Measurements from ENCODE around the gene RAD1. TPM values are rescaled to one million over a fixed set of nuclear protein-coding genes. Genes with fewer than 3 reads are reported as not detected.

RAD1 gene
- total and polyA plus RNA-seq, 2 of the 8 experiments (the other 6 are each of a cell fraction or from before 2014, with no cell fraction given) = 15.1 to 37.3 TPM

DNA sequence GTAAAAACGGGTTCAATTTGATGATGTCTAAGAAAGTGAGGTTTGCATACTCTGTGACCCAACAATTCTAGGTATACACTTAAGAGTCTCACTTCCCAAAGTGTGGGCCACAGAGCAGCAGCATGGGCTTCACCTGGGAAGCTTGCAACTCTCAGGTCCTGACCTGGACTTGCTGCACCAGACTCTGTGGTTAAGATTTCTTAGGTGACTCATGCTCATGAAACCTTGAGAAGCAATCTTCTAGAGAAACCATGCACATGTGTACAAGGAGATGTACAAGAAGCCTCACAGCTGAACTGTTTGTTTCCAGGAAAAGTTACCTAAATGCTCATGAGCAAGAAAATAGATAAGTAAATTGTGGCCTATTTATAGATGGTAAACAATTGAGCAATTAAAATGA, 44.0 kb upstream of the RAD1 start:
- FAIRE-seq = no peak
- H4K8ac ChIP-seq (ENCODE audit: extremely low read depth, insufficient read depth, low read length) = no peak overlapping the region
- H2BK15ac ChIP-seq (ENCODE audit: low read length) = no peak overlapping the region
- DNase-seq (ENCODE audit: low read depth in 1 of 2, low spot score in 2 of 2) = no peak
- H3K79me2 ChIP-seq (ENCODE audit: control insufficient read depth in 1 of 2, insufficient read depth in 2 of 2, low read length in 2 of 2) = no peaks in the 10 kb centered on the region
- no peak overlapping the region for H2BK5ac ChIP-seq (ENCODE audit: low read depth, low read length)
- H3K4me1 ChIP-seq (replicated peaks in 1 of 4; ENCODE audit: control insufficient read depth in 3 of 4, insufficient read depth in 4 of 4, low read length in 3 of 4) = no peaks in the 10 kb centered on the region
- TF ChIP-seq E2F6 (IDR thresholded peaks at IDR 0.05) = no peak
- TF ChIP-seq POU5F1 (IDR thresholded peaks at IDR 0.05; ENCODE audit: low read depth, low read length) = no peak
- no peak for TF ChIP-seq MAFK (IDR thresholded peaks at IDR 0.05; ENCODE audit: low read depth, low read length)
- TF ChIP-seq, protein P1, sequence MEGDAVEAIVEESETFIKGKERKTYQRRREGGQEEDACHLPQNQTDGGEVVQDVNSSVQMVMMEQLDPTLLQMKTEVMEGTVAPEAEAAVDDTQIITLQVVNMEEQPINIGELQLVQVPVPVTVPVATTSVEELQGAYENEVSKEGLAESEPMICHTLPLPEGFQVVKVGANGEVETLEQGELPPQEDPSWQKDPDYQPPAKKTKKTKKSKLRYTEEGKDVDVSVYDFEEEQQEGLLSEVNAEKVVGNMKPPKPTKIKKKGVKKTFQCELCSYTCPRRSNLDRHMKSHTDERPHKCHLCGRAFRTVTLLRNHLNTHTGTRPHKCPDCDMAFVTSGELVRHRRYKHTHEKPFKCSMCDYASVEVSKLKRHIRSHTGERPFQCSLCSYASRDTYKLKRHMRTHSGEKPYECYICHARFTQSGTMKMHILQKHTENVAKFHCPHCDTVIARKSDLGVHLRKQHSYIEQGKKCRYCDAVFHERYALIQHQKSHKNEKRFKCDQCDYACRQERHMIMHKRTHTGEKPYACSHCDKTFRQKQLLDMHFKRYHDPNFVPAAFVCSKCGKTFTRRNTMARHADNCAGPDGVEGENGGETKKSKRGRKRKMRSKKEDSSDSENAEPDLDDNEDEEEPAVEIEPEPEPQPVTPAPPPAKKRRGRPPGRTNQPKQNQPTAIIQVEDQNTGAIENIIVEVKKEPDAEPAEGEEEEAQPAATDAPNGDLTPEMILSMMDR (IDR thresholded peaks at IDR 0.05; ENCODE audit: control extremely low read depth in 1 of 3, insufficient read depth in 1 of 3, low read depth in 1 of 3, low read length in 3 of 3) = no peak
- no peak for TF ChIP-seq TCF12 (IDR thresholded peaks at IDR 0.05; ENCODE audit: low read depth, low read length)
- TF ChIP-seq POLR2A (IDR thresholded peaks at IDR 0.05; ENCODE audit: control extremely low read depth in 1 of 2, low read depth in 2 of 2, low read length in 2 of 2) = no peak
- peaks cover 0 to 8% (median 6%) of the 10 kb centered on the region in 4 experiments; a peak in 3 of 8 replicates for H3K36me3 ChIP-seq (ENCODE audit: control insufficient read depth in 2 of 4, insufficient read depth in 4 of 4, low read length in 3 of 4)
- no peak overlapping the region for H3K9ac ChIP-seq (replicated peaks in 1 of 4; ENCODE audit: extremely low read depth in 1 of 4, low read depth in 3 of 4, low read length in 3 of 4)
- H3K14ac ChIP-seq (ENCODE audit: insufficient read length) = no peak overlapping the region
- no peaks in the 10 kb centered on the region for H3K27me3 ChIP-seq (replicated peaks in 1 of 4; ENCODE audit: control insufficient read depth in 3 of 4, extremely low read depth in 1 of 4, insufficient read depth in 3 of 4, low read length in 3 of 4)
- no peak overlapping the region for H3K23ac ChIP-seq (ENCODE audit: insufficient read length)
- H2AFZ ChIP-seq (ENCODE audit: low read length) = no peak overlapping the region
- H3K9me3 ChIP-seq (ENCODE audit: insufficient read depth in 2 of 2, low read depth in 1 of 2, low read length in 1 of 2) = no peaks in the 10 kb centered on the region
- 77% methylated on average over 1 of the region's 1 CpG; no CpG with 5 or more reads in 1 of the 2 experiments for WGBS, 2 experiments (ENCODE audit: extremely low coverage in 1 of 2, insufficient coverage in 1 of 2, insufficient read length in 1 of 2, insufficient replicate concordance in 2 of 2, low coverage in 1 of 2, low lambda C conversion rate in 2 of 2, missing lambda C conversion rate in 1 of 2)
- no peak overlapping the region for H3K4me3 ChIP-seq (ENCODE audit: extremely low read depth in 1 of 4, insufficient read depth in 2 of 4, low read depth in 3 of 4, low read length in 4 of 4)
- no peaks in the 10 kb centered on the region for H3K79me1 ChIP-seq (ENCODE audit: low read depth, low read length)
- no peak overlapping the region for H3K27ac ChIP-seq (ENCODE audit: low read depth, low read length)
- CTCF ChIA-PET (ENCODE audit: partially characterized antibody) = interaction anchor here (0.6 to 8.0 kb wide), 7 partner anchors 30 to 564 kb away, joined by 3 to 69 read pairs (median 3); partner anchors contain the start of gene DNAJC21
- no peak overlapping the region for H3K4ac ChIP-seq (replicated peaks; ENCODE audit: insufficient read length, low read depth, low read length)
- H2BK12ac ChIP-seq (ENCODE audit: low read depth, low read length) = no peak overlapping the region
- H4K91ac ChIP-seq (replicated peaks; ENCODE audit: insufficient read length, low read length) = no peak overlapping the region
- H3K18ac ChIP-seq (ENCODE audit: extremely low read depth, low read length) = no peak overlapping the region
- H2AK5ac ChIP-seq (ENCODE audit: low read depth, low read length) = no peak overlapping the region
- H2BK120ac ChIP-seq (replicated peaks; ENCODE audit: low read depth, low read length) = no peak overlapping the region
- H3K23me2 ChIP-seq (ENCODE audit: low read depth, low read length) = no peaks in the 10 kb centered on the region
- H4K20me1 ChIP-seq (replicated peaks in 1 of 2; ENCODE audit: control insufficient read depth in 1 of 2, insufficient read depth in 2 of 2, low read length in 2 of 2) = no peaks in the 10 kb centered on the region
- no peak overlapping the region for H4K5ac ChIP-seq (ENCODE audit: insufficient read length, low read depth, low read length)
- POLR2A ChIA-PET (ENCODE audit: partially characterized antibody) = no interaction called here
- H3K56ac ChIP-seq (replicated peaks; ENCODE audit: insufficient read length, low read depth, low read length) = no peak overlapping the region
- H3K4me2 ChIP-seq (ENCODE audit: insufficient read depth in 1 of 2, low read depth in 2 of 2, low read length in 2 of 2) = no peak overlapping the region
- no peak overlapping the region for H2BK20ac ChIP-seq (ENCODE audit: low read length)

Data from H1 (cell line).